ENCODE data around the gene SORBS1. TPM values are rescaled to one million over a fixed set of nuclear protein-coding genes. Genes with fewer than 3 reads are reported as not detected.

Gene SORBS1
- total RNA-seq, 1 experiment from 2014 or later = 4.1 TPM

- no peaks in the 10 kb centered on the region for H3F3A ChIP-seq (ENCODE audit: low read length, unreplicated experiment)
Observed at GRCh38 chr10:95306318-95306650, 254.9 kb downstream of the SORBS1 start.

GRCh38 chr10:95305606-95306317 lies 255.4 kb downstream of the SORBS1 start:
- Histone ChIP-seq H3K27me3 (ENCODE audit: low read length) (no peaks in the 10 kb centered on the region), H3K27ac (ENCODE audit: low read length) (no peak overlapping the region), H3K4me3 (ENCODE audit: low read length) (no peak overlapping the region), H3K9me2 (replicated peaks; ENCODE audit: low read length) (no peaks in the 10 kb centered on the region), H3K79me2 (ENCODE audit: low read length) (no peaks in the 10 kb centered on the region), H3K36me3 (ENCODE audit: low read depth, low read length) (no peaks in the 10 kb centered on the region), H3K9ac (ENCODE audit: low read length) (no peak overlapping the region), H3F3A (ENCODE audit: low read length, unreplicated experiment) (no peaks in the 10 kb centered on the region), H3K4me2 (ENCODE audit: low read length) (no peak overlapping the region), H4K20me1 (ENCODE audit: low read length) (no peaks in the 10 kb centered on the region), H2AFZ (ENCODE audit: low read length) (no peak overlapping the region), H3K9me3 (ENCODE audit: low read length) (no peaks in the 10 kb centered on the region), H3K4me1 (ENCODE audit: insufficient read depth, low read length) (peaks cover 37% of the 10 kb centered on the region)
- no peak for DNase-seq
- intact Hi-C loops (cut with micrococcal nuclease) = no loop called here
- no TSS peak for BruUV-seq (replicated peaks)
- TF ChIP-seq EZH2phosphoT487 (IDR thresholded peaks at IDR 0.05; ENCODE audit: borderline replicate concordance, low read length) = no peak
- TF ChIP-seq CTCF (conservative IDR thresholded peaks at IDR 0.05; ENCODE audit: low read depth, low read length) = no peak
- no peak for TF ChIP-seq EZH2 (IDR thresholded peaks at IDR 0.05; ENCODE audit: low read length, unreplicated experiment)
- POLR2A ChIA-PET (ENCODE audit: unreplicated experiment) = no interaction called here
- CTCF ChIA-PET = no interaction called here
- no peak for ATAC-seq

More at GRCh38 chr10:95306318-95306650, 254.9 kb downstream of the SORBS1 start:
- Histone ChIP-seq H3K27ac (ENCODE audit: low read length) (no peak overlapping the region), H3K36me3 (ENCODE audit: low read depth, low read length) (no peaks in the 10 kb centered on the region), H3K9me3 (ENCODE audit: low read length) (no peaks in the 10 kb centered on the region), H3K9ac (ENCODE audit: low read length) (no peak overlapping the region), H3K27me3 (ENCODE audit: low read length) (no peaks in the 10 kb centered on the region), H2AFZ (ENCODE audit: low read length) (no peak overlapping the region), H3K4me3 (ENCODE audit: low read length) (no peak overlapping the region), H3K9me2 (replicated peaks; ENCODE audit: low read length) (no peaks in the 10 kb centered on the region), H3K79me2 (ENCODE audit: low read length) (no peaks in the 10 kb centered on the region), H4K20me1 (ENCODE audit: low read length) (no peaks in the 10 kb centered on the region), H3K4me1 (ENCODE audit: insufficient read depth, low read length) (peaks cover 37% of the 10 kb centered on the region), H3K4me2 (ENCODE audit: low read length) (no peak overlapping the region)
- CTCF ChIA-PET = no interaction called here
- POLR2A ChIA-PET (ENCODE audit: unreplicated experiment) = no interaction called here
- intact Hi-C loops (cut with micrococcal nuclease) = no loop called here
- no peak for TF ChIP-seq EZH2phosphoT487 (IDR thresholded peaks at IDR 0.05; ENCODE audit: borderline replicate concordance, low read length)
- TF ChIP-seq CTCF (conservative IDR thresholded peaks at IDR 0.05; ENCODE audit: low read depth, low read length) = no peak
- no peak for TF ChIP-seq EZH2 (IDR thresholded peaks at IDR 0.05; ENCODE audit: low read length, unreplicated experiment)
- no peak for DNase-seq
- no TSS peak for BruUV-seq (replicated peaks)
- no peak for ATAC-seq

GRCh38 chr10:95304976-95305375 lies 256.2 kb downstream of the SORBS1 start:
- H3K9me2 ChIP-seq (replicated peaks; ENCODE audit: low read length) = no peaks in the 10 kb centered on the region
- TF ChIP-seq EZH2phosphoT487 (IDR thresholded peaks at IDR 0.05; ENCODE audit: borderline replicate concordance, low read length) (no peak), EZH2 (IDR thresholded peaks at IDR 0.05; ENCODE audit: low read length, unreplicated experiment) (no peak), CTCF (conservative IDR thresholded peaks at IDR 0.05; ENCODE audit: low read depth, low read length) (no peak)
- no peaks in the 10 kb centered on the region for H4K20me1 ChIP-seq (ENCODE audit: low read length)
- H3F3A ChIP-seq (ENCODE audit: low read length, unreplicated experiment) = no peaks in the 10 kb centered on the region
- DNase-seq (no peak), ATAC-seq (no peak)
- H3K4me1 ChIP-seq (ENCODE audit: insufficient read depth, low read length) = peaks cover 36% of the 10 kb centered on the region
- no peak overlapping the region for H3K27ac ChIP-seq (ENCODE audit: low read length)
- no peak overlapping the region for H3K4me3 ChIP-seq (ENCODE audit: low read length)
- H3K79me2 ChIP-seq (ENCODE audit: low read length) = no peaks in the 10 kb centered on the region
- H3K36me3 ChIP-seq (ENCODE audit: low read depth, low read length) = no peaks in the 10 kb centered on the region
- no peaks in the 10 kb centered on the region for H3K27me3 ChIP-seq (ENCODE audit: low read length)
- H2AFZ ChIP-seq (ENCODE audit: low read length) = no peak overlapping the region
- intact Hi-C loops (cut with micrococcal nuclease) = no loop called here
- ChIA-PET CTCF (no interaction called here), POLR2A (ENCODE audit: unreplicated experiment) (no interaction called here)
- no TSS peak for BruUV-seq (replicated peaks)
- no peaks in the 10 kb centered on the region for H3K9me3 ChIP-seq (ENCODE audit: low read length)
- H3K9ac ChIP-seq (ENCODE audit: low read length) = no peak overlapping the region
- no peak overlapping the region for H3K4me2 ChIP-seq (ENCODE audit: low read length)
